Activated CD4-positive, alpha-beta memory T cell treated with anti-CD3 and anti-CD28 coated beads, Interleukin-2, amount 10 ng/mL, durations not matched to agents 7 days and 5 days (primary cell): Measurements from ENCODE around the gene BCKDK. TPM values are rescaled to one million over a fixed set of nuclear protein-coding genes. Genes with fewer than 3 reads are reported as not detected.
A peak's percentile ranks its signal among the peaks of the same experiment; 100 is the strongest.

Source experiments
- CTCF ChIA-PET: fragments of 350-600 bp; sonication (Branson Sonifier 250); formaldehyde crosslinking; loops from one replicate; lab custom pipeline; 2021; ENCODE audit warnings: antibody characterized with exemption, inconsistent platforms; lab: Charles Lee
- POLR2A ChIA-PET: fragments of 350-600 bp; sonication (Branson Sonifier 250); formaldehyde crosslinking; loops from one replicate; lab custom pipeline; 2021; ENCODE audit warnings: antibody characterized with exemption; lab: Charles Lee
- DNase-seq: peaks from one replicate; pipeline ENCODE4 v3.0.0-alpha.2; 2020
- H3K27ac Mint-ChIP-seq: one replicate; pipeline ENCODE4 v1.8.0; 2021; ENCODE audit warnings: mild to moderate bottlenecking, mixed read lengths
- H3K27me3 Mint-ChIP-seq: one replicate; pipeline ENCODE4 v1.8.0; 2021; ENCODE audit warnings: mixed read lengths
- H3K36me3 Mint-ChIP-seq: one replicate; pipeline ENCODE4 v1.8.0; 2021; ENCODE audit warnings: low read depth, mixed read lengths
- H3K4me1 Mint-ChIP-seq: one replicate; pipeline ENCODE4 v1.8.0; 2021; ENCODE audit warnings: mixed read lengths
- H3K4me3 Mint-ChIP-seq: one replicate; pipeline ENCODE4 v1.8.0; 2021; ENCODE audit warnings: mild to moderate bottlenecking, mixed read lengths
- H3K9me3 Mint-ChIP-seq: one replicate; pipeline ENCODE4 v1.8.0; 2021; ENCODE audit warnings: mixed read lengths
- total RNA-seq, 2 experiments: library from RNA; stranded (reverse); gene quantifications; one replicate each; pipeline ENCODE4 v1.2.3, GENCODE V29; 2021

Gene BCKDK
- 10 to 100 TPM; 32.9 to 34.4 TPM for total RNA-seq

DNA sequence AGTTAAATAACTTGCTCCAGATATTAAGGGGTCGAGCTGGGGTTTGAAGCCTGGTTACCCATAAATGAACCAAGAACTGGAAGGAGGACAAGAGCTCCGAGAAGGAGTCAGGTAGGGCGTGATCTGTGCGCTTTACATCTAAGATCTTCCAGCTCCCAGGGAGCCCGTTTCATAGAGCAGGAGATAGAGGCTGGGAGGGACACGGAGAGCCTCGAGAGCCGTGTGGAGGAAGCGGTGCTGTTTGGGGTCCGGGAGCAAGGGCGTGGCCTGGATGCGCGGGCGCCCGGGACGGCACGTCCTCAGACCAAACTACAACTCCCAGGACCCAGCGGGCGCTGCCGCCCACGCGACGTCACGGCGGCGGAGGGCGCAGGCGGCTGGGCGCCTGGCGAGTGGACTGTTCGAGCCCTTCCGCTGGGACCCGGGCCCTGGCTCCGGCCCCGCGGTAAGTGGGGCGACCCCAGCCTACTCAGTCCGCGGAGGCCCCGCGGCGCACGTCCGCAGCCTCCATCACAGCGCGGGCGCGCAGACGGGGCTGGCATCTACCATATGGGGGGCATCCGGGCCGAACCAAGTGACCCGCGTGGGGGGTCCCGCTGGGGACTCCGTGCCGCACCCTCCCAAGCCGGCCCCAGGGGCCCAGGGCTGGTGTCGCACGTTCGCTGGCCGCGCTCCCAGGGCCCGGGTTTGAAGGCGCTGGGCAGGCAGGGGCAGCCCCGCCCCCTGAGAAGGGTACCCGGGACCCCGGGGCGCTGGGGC lies at the start of gene BCKDK:
TSS of gene BCKDK (plus strand) at position 352 of the 759 bp plus-strand sequence. CDS start 838 bp downstream, outside the sequence.
- no peaks in the 10 kb centered on the region for H3K27me3 Mint-ChIP-seq
- peak; percentile 82 for DNase-seq
- peak within 1 kb of the TSS; percentile 75 for H3K4me3 Mint-ChIP-seq
- peak within 1 kb of the TSS; percentile 68 for H3K27ac Mint-ChIP-seq
- ChIA-PET POLR2A (interaction anchor here (1.0 to 2.0 kb wide), 2 partner anchors 9 to 72 kb away, joined by 5 to 7 read pairs; partner anchors contain the start of genes FUS and KAT8), CTCF (no interaction called here)
- H3K36me3 Mint-ChIP-seq, result peaks cover 23% of the 10 kb centered on the region
- peaks cover 30% of the 10 kb centered on the region for H3K4me1 Mint-ChIP-seq
- H3K9me3 Mint-ChIP-seq, result no peaks in the 10 kb centered on the region

DNA sequence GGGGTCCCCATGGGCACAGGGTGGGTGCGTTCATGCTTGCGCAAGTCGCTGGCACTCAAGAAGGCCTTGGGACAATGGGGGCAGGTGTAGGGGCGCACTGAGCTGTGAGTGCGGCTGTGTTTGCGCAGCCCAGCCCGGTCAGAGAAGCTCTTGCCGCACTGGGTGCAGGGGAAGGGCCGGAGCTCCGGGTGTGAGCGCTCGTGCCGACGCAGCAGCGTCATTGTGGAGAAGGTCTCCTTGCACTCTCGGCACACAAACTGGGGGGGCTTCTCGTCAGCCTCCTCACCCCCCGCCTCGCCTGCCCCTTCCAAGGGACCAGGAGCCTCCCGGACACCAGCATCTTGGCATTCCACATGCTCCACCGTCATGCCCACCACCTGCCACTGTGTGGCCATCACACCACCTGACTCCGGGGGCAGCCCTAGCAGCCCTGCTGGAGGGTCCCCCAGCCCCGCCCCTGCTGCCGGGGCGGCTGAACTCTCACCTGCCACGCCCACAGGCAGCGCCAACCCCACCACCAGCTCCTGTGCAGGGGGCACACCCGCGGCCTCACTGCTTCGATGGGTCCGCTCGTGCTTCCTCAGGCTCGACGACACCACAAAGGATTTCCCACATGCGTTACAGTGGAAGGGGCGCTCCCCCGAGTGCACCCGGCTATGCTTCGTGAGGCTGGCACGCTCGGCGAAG lies 46.9 kb upstream of the BCKDK start:
- H3K27ac Mint-ChIP-seq, result no peak overlapping the region
- H3K27me3 Mint-ChIP-seq, result no peaks in the 10 kb centered on the region
- peaks cover 36% of the 10 kb centered on the region for H3K4me1 Mint-ChIP-seq

DNA sequence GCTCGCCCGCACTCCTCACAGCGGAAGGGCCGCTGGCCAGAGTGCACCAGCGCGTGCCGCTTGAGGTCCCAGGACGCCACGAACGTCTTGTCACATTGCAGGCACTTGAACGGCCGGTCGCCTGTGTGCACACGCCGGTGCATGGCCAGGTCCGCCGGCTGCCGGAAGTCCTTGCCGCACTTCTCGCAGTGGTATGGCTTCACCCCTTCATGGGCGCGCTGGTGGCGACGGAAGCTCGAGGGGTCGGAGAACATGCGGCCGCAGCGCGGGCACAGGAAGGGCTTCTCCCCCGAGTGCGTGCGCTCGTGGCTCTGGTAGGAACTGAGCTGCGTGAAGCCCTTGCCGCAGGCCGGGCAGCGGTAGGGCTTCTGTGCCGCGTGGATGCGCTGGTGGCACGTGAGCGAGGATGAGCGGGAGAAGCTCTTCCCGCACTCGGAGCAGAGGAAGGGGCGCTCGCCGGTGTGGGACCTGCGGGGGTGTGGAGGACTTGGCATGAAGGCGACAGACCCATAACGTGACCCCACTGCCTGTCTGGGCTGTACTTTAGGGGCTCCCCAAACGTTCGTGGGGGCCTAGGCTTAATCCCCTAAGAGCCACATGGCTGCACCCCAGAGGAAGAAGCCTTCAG lies 46.3 kb upstream of the BCKDK start:
- Mint-ChIP-seq H3K36me3 (peaks cover 44% of the 10 kb centered on the region), H3K9me3 (no peaks in the 10 kb centered on the region), H3K27ac (no peak overlapping the region), H3K4me3 (no peak overlapping the region), H3K27me3 (no peaks in the 10 kb centered on the region), H3K4me1 (peaks cover 41% of the 10 kb centered on the region)
- no peak for DNase-seq
- ChIA-PET CTCF (interaction anchor here (0.7 kb wide), 1 partner anchor 80 kb away, joined by 5 read pairs; no protein-coding TSS in a partner anchor), POLR2A (no interaction called here)

More for the DNA sequence above, 46.9 kb upstream of the BCKDK start:
- ChIA-PET CTCF (no interaction called here), POLR2A (no interaction called here)
- Mint-ChIP-seq H3K36me3 (peaks cover 44% of the 10 kb centered on the region), H3K9me3 (no peaks in the 10 kb centered on the region), H3K4me3 (no peak overlapping the region)
- no peak for DNase-seq

DNA sequence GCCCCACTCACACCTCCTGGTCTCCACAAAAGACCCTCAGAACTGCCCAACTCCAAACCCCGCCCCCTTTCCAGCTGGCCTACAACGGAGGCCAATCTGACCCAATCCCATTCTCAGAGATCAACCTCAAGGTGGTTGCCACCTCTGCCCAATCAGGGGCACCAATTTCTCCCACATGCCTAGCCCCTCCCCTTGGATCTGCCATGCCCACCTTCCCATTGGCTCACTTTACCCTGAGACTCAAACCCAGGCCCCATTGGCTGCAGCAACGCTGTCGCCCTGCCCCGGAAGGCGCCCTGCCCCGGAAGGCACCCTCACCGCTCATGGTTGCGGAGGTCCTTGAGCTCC lies 44.7 kb upstream of the BCKDK start:
- H3K4me3 Mint-ChIP-seq, result peak overlapping the region; percentile 66
- H3K27me3 Mint-ChIP-seq, result no peaks in the 10 kb centered on the region
- H3K4me1 Mint-ChIP-seq, result peaks cover 43% of the 10 kb centered on the region
- DNase-seq, result no peak
- CTCF ChIA-PET, result interaction anchor here (1.2 kb wide), 1 partner anchor 14 kb away, joined by 3 read pairs; no protein-coding TSS in a partner anchor
- peaks cover 44% of the 10 kb centered on the region for H3K36me3 Mint-ChIP-seq
- H3K27ac Mint-ChIP-seq, result peak overlapping the region; percentile 93
- POLR2A ChIA-PET, result interaction anchor here (0.9 to 3.2 kb wide), 6 partner anchors 10 to 116 kb away, joined by 3 to 34 read pairs (median 4); partner anchors contain the start of genes FUS, KAT8, VKORC1 and ZNF646
- H3K9me3 Mint-ChIP-seq, result no peaks in the 10 kb centered on the region

- Mint-ChIP-seq H3K9me3 (no peaks in the 10 kb centered on the region), H3K27me3 (no peaks in the 10 kb centered on the region), H3K36me3 (peaks cover 44% of the 10 kb centered on the region), H3K27ac (peak overlapping the region; percentile 93), H3K4me1 (peaks cover 43% of the 10 kb centered on the region), H3K4me3 (peak overlapping the region; percentile 66)
- POLR2A ChIA-PET, result interaction anchor here (0.9 to 3.2 kb wide), 6 partner anchors 10 to 116 kb away, joined by 3 to 34 read pairs (median 4); partner anchors contain the start of genes FUS, KAT8, VKORC1 and ZNF646
- CTCF ChIA-PET, result interaction anchor here (1.1 to 1.9 kb wide), 3 partner anchors 10 to 78 kb away, joined by 3 to 6 read pairs (median 3); partner anchors contain the start of genes ZNF646 and ZNF668
- DNase-seq, result peak; percentile 54
Observed at GRCh38 chr16:31063843-31064611, 44.2 kb upstream of the BCKDK start.

DNA sequence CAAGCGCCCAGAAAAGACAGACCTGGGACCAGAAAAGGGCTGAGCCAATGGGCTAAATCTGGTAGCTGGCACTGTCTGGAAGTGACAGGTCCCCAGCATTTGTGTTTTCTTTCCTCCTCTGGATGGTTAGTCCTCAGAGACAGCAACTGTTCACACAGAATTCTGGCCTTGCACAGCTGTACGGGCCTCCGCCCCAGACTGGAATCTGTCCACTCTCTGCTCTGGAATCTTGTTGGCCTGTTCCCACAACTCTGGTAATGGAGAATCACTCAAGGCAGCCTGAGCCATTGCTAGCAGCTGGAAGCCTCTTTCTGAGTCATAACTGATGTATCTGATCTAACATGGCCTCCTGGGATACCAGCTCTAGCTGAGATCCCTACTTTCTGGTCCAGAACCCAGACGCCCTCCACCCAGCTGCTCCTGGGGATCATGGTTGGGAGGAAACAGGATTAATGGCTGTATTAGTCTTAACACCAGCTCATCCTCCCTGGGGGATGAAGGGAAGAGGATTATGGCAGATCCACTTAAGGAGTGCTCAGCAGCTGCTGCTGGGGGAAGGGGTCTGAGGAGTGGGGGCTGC lies 43.2 kb upstream of the BCKDK start:
- no peak for DNase-seq
- ChIA-PET CTCF (interaction anchor here (1.1 to 1.9 kb wide), 2 partner anchors 9 to 77 kb away, joined by 3 to 6 read pairs; partner anchors contain the start of genes ZNF646 and ZNF668), POLR2A (interaction anchor here (0.9 to 3.2 kb wide), 3 partner anchors 9 to 52 kb away, joined by 3 to 34 read pairs (median 5); partner anchors contain the start of genes KAT8, ZNF646 and ZNF668)
- H3K4me3 Mint-ChIP-seq, result peak overlapping the region; percentile 66
- no peaks in the 10 kb centered on the region for H3K9me3 Mint-ChIP-seq
- no peaks in the 10 kb centered on the region for H3K27me3 Mint-ChIP-seq
- H3K4me1 Mint-ChIP-seq, result peaks cover 47% of the 10 kb centered on the region
- peak overlapping the region; percentile 93 for H3K27ac Mint-ChIP-seq
- H3K36me3 Mint-ChIP-seq, result peaks cover 41% of the 10 kb centered on the region

- H3K4me3 Mint-ChIP-seq, result no peak overlapping the region
- H3K36me3 Mint-ChIP-seq, result peaks cover 23% of the 10 kb centered on the region
- CTCF ChIA-PET, result interaction anchor here (1.0 to 1.8 kb wide), 3 partner anchors 75 to 133 kb away, joined by 3 to 5 read pairs (median 3); partner anchors contain the start of gene HSD3B7
- no peaks in the 10 kb centered on the region for H3K9me3 Mint-ChIP-seq
- H3K4me1 Mint-ChIP-seq, result peaks cover 54% of the 10 kb centered on the region
- DNase-seq, result no peak
- no peak overlapping the region for H3K27ac Mint-ChIP-seq
- no peaks in the 10 kb centered on the region for H3K27me3 Mint-ChIP-seq
- POLR2A ChIA-PET, result interaction anchor here (0.5 to 2.7 kb wide), 2 partner anchors 33 to 83 kb away, joined by 3 to 9 read pairs; partner anchors contain the start of gene STX4
Observed at GRCh38 chr16:31067342-31067741, 40.8 kb upstream of the BCKDK start.

- Mint-ChIP-seq H3K9me3 (no peaks in the 10 kb centered on the region), H3K27ac (peak overlapping the region; percentile 94), H3K36me3 (peaks cover 22% of the 10 kb centered on the region), H3K4me3 (peak overlapping the region; percentile 97), H3K4me1 (peaks cover 37% of the 10 kb centered on the region), H3K27me3 (no peaks in the 10 kb centered on the region)
- ChIA-PET POLR2A (interaction anchor here (1.1 to 3.5 kb wide), 4 partner anchors 38 to 386 kb away, joined by 3 to 29 read pairs (median 7); partner anchors contain the start of gene STX4), CTCF (interaction anchor here (2.3 to 2.7 kb wide), 2 partner anchors 70 to 88 kb away, joined by 8 to 11 read pairs; no protein-coding TSS in a partner anchor)
- no peak for DNase-seq
Observed at GRCh38 chr16:31071861-31072260, 36.3 kb upstream of the BCKDK start.

GRCh38 chr16:31072540-31073141 lies 35.5 kb upstream of the BCKDK start:
- ChIA-PET CTCF (interaction anchor here (1.0 to 2.7 kb wide), 6 partner anchors 20 to 796 kb away, joined by 3 to 18 read pairs (median 8); no protein-coding TSS in a partner anchor), POLR2A (interaction anchor here (1.0 to 3.5 kb wide), 18 partner anchors 9 to 386 kb away, joined by 3 to 43 read pairs (median 10); partner anchors contain the start of genes ARMC5, FUS, HSD3B7 and KAT8)
- H3K4me1 Mint-ChIP-seq, result peaks cover 35% of the 10 kb centered on the region
- peak overlapping the region; percentile 97 for H3K4me3 Mint-ChIP-seq
- no peaks in the 10 kb centered on the region for H3K9me3 Mint-ChIP-seq
- peaks cover 29% of the 10 kb centered on the region for H3K36me3 Mint-ChIP-seq
- peak overlapping the region; percentile 94 for H3K27ac Mint-ChIP-seq
- peak; percentile 61 for DNase-seq
- no peaks in the 10 kb centered on the region for H3K27me3 Mint-ChIP-seq

GRCh38 chr16:31073142-31073969 lies 34.8 kb upstream of the BCKDK start:
- CTCF ChIA-PET, result interaction anchor here (0.6 to 2.7 kb wide), 15 partner anchors 8 to 796 kb away, joined by 3 to 18 read pairs (median 4); partner anchors contain the start of genes KAT8, VKORC1 and ZNF843
- H3K36me3 Mint-ChIP-seq, result peaks cover 37% of the 10 kb centered on the region

More at GRCh38 chr16:31073142-31073969, 34.8 kb upstream of the BCKDK start:
- Mint-ChIP-seq H3K4me3 (peak overlapping the region; percentile 97), H3K27ac (peak overlapping the region; percentile 94), H3K4me1 (peaks cover 37% of the 10 kb centered on the region), H3K27me3 (no peaks in the 10 kb centered on the region), H3K9me3 (no peaks in the 10 kb centered on the region)
- POLR2A ChIA-PET, result interaction anchor here (0.8 to 3.5 kb wide), 35 partner anchors 9 to 801 kb away, joined by 3 to 43 read pairs (median 6); partner anchors contain the start of genes ARMC5, FUS, HSD3B7 and KAT8
- DNase-seq, result peak; percentile 91
